NCI-H187 (cell line): ENCODE results near the gene HPCAL1.

Source experiments
- DNase-seq, 2 experiments: peaks; one replicate each; lab custom pipeline; 2025; lab: John Stamatoyannopoulos, UW

HPCAL1 gene

GRCh38 chr2:10390369-10390801 lies 87.7 kb downstream of the HPCAL1 start:
- no peak for DNase-seq

- DNase-seq: no peak
Measured at GRCh38 chr2:10392100-10392499, 89.4 kb downstream of the HPCAL1 start.

GRCh38 chr2:10392548-10392947 lies 89.8 kb downstream of the HPCAL1 start:
- DNase-seq: no peak

- DNase-seq: no peak
Measured at GRCh38 chr2:10392951-10393639, 90.4 kb downstream of the HPCAL1 start.

- DNase-seq: no peak
Measured at GRCh38 chr2:10393640-10393982, 90.9 kb downstream of the HPCAL1 start.

- no peak for DNase-seq
Measured at GRCh38 chr2:10395893-10396292, 93.2 kb downstream of the HPCAL1 start.

- DNase-seq: no peak
Measured at GRCh38 chr2:10396464-10396863, 93.8 kb downstream of the HPCAL1 start.

GRCh38 chr2:10397297-10397875 lies 94.7 kb downstream of the HPCAL1 start:
- no peak for DNase-seq

GRCh38 chr2:10397878-10398277 lies 95.2 kb downstream of the HPCAL1 start:
- no peak for DNase-seq

- no peak for DNase-seq
Measured at GRCh38 chr2:10398496-10398895, 95.8 kb downstream of the HPCAL1 start.

- DNase-seq: no peak
Measured at GRCh38 chr2:10399358-10399757, 96.7 kb downstream of the HPCAL1 start.

GRCh38 chr2:10400002-10400401 lies 97.3 kb downstream of the HPCAL1 start:
- no peak for DNase-seq

GRCh38 chr2:10400568-10400977 lies 97.9 kb downstream of the HPCAL1 start:
- DNase-seq: no peak

GRCh38 chr2:10400978-10401951 lies 98.6 kb downstream of the HPCAL1 start:
- DNase-seq: no peak

- no peak for DNase-seq
Measured at GRCh38 chr2:10402062-10402585, 99.4 kb downstream of the HPCAL1 start.

- DNase-seq: no peak
Measured at GRCh38 chr2:10402653-10403215, 100.0 kb downstream of the HPCAL1 start.

GRCh38 chr2:10404324-10405143 lies 101.8 kb downstream of the HPCAL1 start:
- no peak for DNase-seq

- DNase-seq: no peak
Measured at GRCh38 chr2:10405448-10405847, 102.7 kb downstream of the HPCAL1 start.

GRCh38 chr2:10406016-10406415 lies 103.3 kb downstream of the HPCAL1 start:
- DNase-seq: no peak

GRCh38 chr2:10406491-10407188 lies 103.9 kb downstream of the HPCAL1 start:
- no peak for DNase-seq

- DNase-seq: no peak
Measured at GRCh38 chr2:10407432-10407831, 104.7 kb downstream of the HPCAL1 start.
